PC-3 (cell line): Measurements from ENCODE around the gene LAD1. TPM values are rescaled to one million over a fixed set of nuclear protein-coding genes. Genes with fewer than 3 reads are reported as not detected.

Experiments used
- ATAC-seq: fragments of 200-7000 bp; cut with Tn5 transposase; 2 replicates; pipeline ENCODE4 v1.9.1; 2020; ENCODE audit warnings: mild to moderate bottlenecking, moderate library complexity
- BruUV-seq: library from RNA; stranded (reverse); fragments of 400-500 nt; replicated peaks from 2 replicates; lab custom pipeline; 2021; lab: Mats Ljungman, UMichigan
- CTCF ChIA-PET: fragments of 300-600 bp; sonication (Branson Sonifier 250); formaldehyde crosslinking; loops from one replicate; lab custom pipeline; 2022; ENCODE audit warnings: antibody characterized with exemption; lab: Charles Lee
- POLR2A ChIA-PET: fragments of 300-600 bp; sonication (Branson Sonifier 250); formaldehyde crosslinking; loops from one replicate; lab custom pipeline; 2022; ENCODE audit warnings: antibody characterized with exemption; ENCODE audit not compliant: unreplicated experiment; lab: Charles Lee
- DNase-seq: peaks from one replicate; pipeline ENCODE4 v3.0.0-alpha.2; 2015
- H2AFZ ChIP-seq: fragments of 300-600 bp; sonication (generic); 2 replicates; pipeline ENCODE4 v1.6.0; 2016; ENCODE audit warnings: antibody characterized with exemption, low read length
- H3F3A ChIP-seq: fragments of 300-600 bp; sonication (generic); one replicate; pipeline ENCODE4 v1.6.0; 2017; ENCODE audit warnings: antibody characterized with exemption, low read length, control low read depth, mild to moderate bottlenecking; ENCODE audit not compliant: unreplicated experiment
- H3K27ac ChIP-seq: fragments of 300-600 bp; sonication (generic); 2 replicates; pipeline ENCODE4 v1.5.1; 2016; ENCODE audit warnings: mild to moderate bottlenecking, low read length
- H3K27me3 ChIP-seq: fragments of 300-600 bp; sonication (generic); 2 replicates; pipeline ENCODE4 v1.6.1; 2016; ENCODE audit warnings: low read length, mixed read lengths
- H3K36me3 ChIP-seq: fragments of 300-600 bp; sonication (generic); 2 replicates; pipeline ENCODE4 v1.6.1; 2016; ENCODE audit warnings: low read depth, mixed run types, low read length, mixed read lengths
- H3K4me1 ChIP-seq: fragments of 300-600 bp; sonication (generic); 2 replicates; pipeline ENCODE4 v1.5.1; 2016; ENCODE audit warnings: low read length; ENCODE audit not compliant: insufficient read depth
- H3K4me2 ChIP-seq: fragments of 300-600 bp; sonication (generic); 2 replicates; pipeline ENCODE4 v1.6.0; 2016; ENCODE audit warnings: low read length
- H3K4me3 ChIP-seq: fragments of 300-600 bp; sonication (generic); 2 replicates; pipeline ENCODE4 v1.5.1; 2016; ENCODE audit warnings: mild to moderate bottlenecking, low read length, mixed read lengths
- H3K79me2 ChIP-seq: fragments of 300-600 bp; sonication (generic); 2 replicates; pipeline ENCODE4 v1.6.1; 2017; ENCODE audit warnings: low read length, mixed read lengths
- H3K9ac ChIP-seq: fragments of 300-600 bp; sonication (generic); 2 replicates; pipeline ENCODE4 v1.6.0; 2016; ENCODE audit warnings: mild to moderate bottlenecking, low read length
- H3K9me2 ChIP-seq: fragments of 300-600 bp; sonication (generic); replicated peaks from 2 replicates; pipeline ENCODE4 v1.6.1; 2016; ENCODE audit warnings: mixed run types, low read length, mixed read lengths
- H3K9me3 ChIP-seq: fragments of 300-600 bp; sonication (generic); 2 replicates; pipeline ENCODE4 v1.6.1; 2016; ENCODE audit warnings: low read length, mixed read lengths
- H4K20me1 ChIP-seq: fragments of 300-600 bp; sonication (generic); 2 replicates; pipeline ENCODE4 v1.6.1; 2016; ENCODE audit warnings: low read length, mixed read lengths
- CTCF ChIP-seq: fragments of 300-600 bp; sonication (generic); conservative IDR thresholded peaks from 2 replicates; pipeline ENCODE4 v1.5.1; 2017; ENCODE audit warnings: antibody characterized with exemption, low read depth, mild to moderate bottlenecking, low read length
- EZH2 ChIP-seq: fragments of 300-600 bp; sonication (generic); IDR thresholded peaks from one replicate; pipeline ENCODE4 v1.6.1; 2017; ENCODE audit warnings: antibody characterized with exemption, mild to moderate bottlenecking, low read length; ENCODE audit not compliant: unreplicated experiment
- EZH2phosphoT487 ChIP-seq: fragments of 300-600 bp; sonication (generic); IDR thresholded peaks from 2 replicates; pipeline ENCODE4 v1.6.1; 2018; ENCODE audit warnings: mild to moderate bottlenecking, antibody characterized with exemption, low read length, borderline replicate concordance
- intact Hi-C: fragments of 100-400 bp; cut with micrococcal nuclease; formaldehyde crosslinking; loops from 2 replicates; pipeline ENCODE4 v1.9.0; 2023
- total RNA-seq: library from RNA; depleted of rRNA; stranded (reverse); fragments of >200 nt; gene quantifications from 2 replicates; pipeline ENCODE4 v1.2.3, GENCODE V29; 2014

LAD1 gene
- total RNA-seq, 1 experiment from 2014 or later = 310 TPM

- intact Hi-C loops = no loop called here
- ATAC-seq = no peak
- CTCF ChIA-PET = no interaction called here
Observed at GRCh38 chr1:201429736-201430501, 30.8 kb upstream of the LAD1 start.

GRCh38 chr1:201427963-201428362 is 28.8 kb upstream of the LAD1 start:
- Histone ChIP-seq H3K4me2 (no peak overlapping the region), H3K9me3 (no peaks in the 10 kb centered on the region), H4K20me1 (no peaks in the 10 kb centered on the region), H3K9me2 (no peaks in the 10 kb centered on the region), H2AFZ (no peak overlapping the region), H3K27ac (no peak overlapping the region), H3K4me3 (no peak overlapping the region), H3K4me1 (no peaks in the 10 kb centered on the region), H3F3A (no peaks in the 10 kb centered on the region), H3K79me2 (no peaks in the 10 kb centered on the region), H3K9ac (no peak overlapping the region), H3K27me3 (no peaks in the 10 kb centered on the region), H3K36me3 (no peaks in the 10 kb centered on the region)
- BruUV-seq = no TSS peak
- ChIA-PET CTCF (interaction anchor here (0.6 to 1.6 kb wide), 2 partner anchors 20 to 81 kb away, joined by 6 to 9 read pairs; no protein-coding TSS in a partner anchor), POLR2A (no interaction called here)
- ATAC-seq (no peak), DNase-seq (no peak)
- TF ChIP-seq CTCF = no peak
- no peak for TF ChIP-seq EZH2
- TF ChIP-seq EZH2phosphoT487 = no peak
- intact Hi-C loops = no loop called here

More at GRCh38 chr1:201429736-201430501, 30.8 kb upstream of the LAD1 start:
- H3K27ac ChIP-seq = no peak overlapping the region
- H3K4me1 ChIP-seq = peaks cover 3% of the 10 kb centered on the region
- no peaks in the 10 kb centered on the region for H3F3A ChIP-seq
- no peak overlapping the region for H3K4me3 ChIP-seq
- H2AFZ ChIP-seq = no peak overlapping the region
- no peaks in the 10 kb centered on the region for H3K27me3 ChIP-seq
- no peak overlapping the region for H3K4me2 ChIP-seq
- H3K9ac ChIP-seq = no peak overlapping the region
- no peaks in the 10 kb centered on the region for H3K9me3 ChIP-seq
- H4K20me1 ChIP-seq = no peaks in the 10 kb centered on the region
- no peaks in the 10 kb centered on the region for H3K36me3 ChIP-seq
- no peak for DNase-seq
- H3K79me2 ChIP-seq = no peaks in the 10 kb centered on the region
- no peak for TF ChIP-seq CTCF
- no peak for TF ChIP-seq EZH2
- TF ChIP-seq EZH2phosphoT487 = no peak
- H3K9me2 ChIP-seq = no peaks in the 10 kb centered on the region
- POLR2A ChIA-PET = no interaction called here
- no TSS peak for BruUV-seq
